ENCODE data around the gene NSG1.

- no peak for TF ChIP-seq EZH2 (IDR thresholded peaks at IDR 0.05; ENCODE audit: insufficient read depth, poor library complexity, severe bottlenecking)
- no peak for TF ChIP-seq EZH2phosphoT487 (IDR thresholded peaks at IDR 0.05; ENCODE audit: insufficient read depth, low read depth)
Measured at GRCh38 chr4:4339504-4340085, 47.3 kb upstream of the NSG1 start.

All from GM23248 (cell line).